Cerebellar nuclear complex (tissue), 1 donor: ENCODE measurements around the gene CDS2.

Experiments used
- DNase-seq, 2 experiments: peaks; one replicate each; lab custom pipeline; 2025; lab: John Stamatoyannopoulos, UW

The CDS2 gene

DNA sequence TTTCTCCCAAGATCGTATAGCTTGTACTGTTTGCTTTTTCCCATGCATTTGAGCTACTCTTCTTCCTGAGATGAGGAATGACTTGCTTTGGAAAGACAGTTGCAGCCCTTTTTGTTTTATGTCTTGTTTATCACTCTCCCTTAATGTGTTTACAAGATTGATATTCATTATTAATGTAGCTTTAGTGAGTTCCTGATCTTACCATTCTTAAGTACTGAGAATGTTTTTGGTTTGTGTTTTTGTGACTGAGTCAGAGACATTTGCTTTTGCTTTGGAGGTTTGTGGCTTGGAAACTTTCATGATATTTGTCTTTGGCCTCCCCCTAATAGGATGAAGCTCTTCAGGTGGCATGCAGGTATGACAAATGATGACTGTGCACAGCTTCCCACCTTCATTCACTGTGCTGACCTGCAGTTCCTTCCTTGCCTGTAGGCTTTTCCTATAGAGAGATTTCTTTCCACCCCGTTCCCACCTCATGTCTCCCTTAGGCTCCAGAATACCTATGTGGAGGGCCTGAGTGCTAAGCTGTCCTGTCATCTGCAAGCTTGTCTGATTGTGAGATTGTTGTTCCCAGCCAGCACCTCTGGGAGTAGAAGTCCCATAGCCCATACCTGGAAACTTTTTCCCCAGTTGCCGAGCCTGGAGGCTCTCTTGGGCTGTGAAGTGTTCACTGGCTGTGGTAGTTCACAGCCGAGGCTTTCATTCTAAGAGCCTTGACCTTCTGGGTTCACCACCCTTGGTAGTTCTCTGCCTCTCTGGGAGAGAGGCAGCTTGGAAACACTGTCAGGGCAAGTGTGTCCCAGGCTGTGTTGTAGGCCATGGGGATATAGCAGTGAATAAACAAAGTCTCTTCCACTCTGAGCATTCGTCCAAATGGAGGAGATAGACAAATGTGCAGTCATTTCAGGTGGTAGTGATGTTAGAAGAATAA lies 27.1 kb downstream of the CDS2 start:
- no peak for DNase-seq

DNA sequence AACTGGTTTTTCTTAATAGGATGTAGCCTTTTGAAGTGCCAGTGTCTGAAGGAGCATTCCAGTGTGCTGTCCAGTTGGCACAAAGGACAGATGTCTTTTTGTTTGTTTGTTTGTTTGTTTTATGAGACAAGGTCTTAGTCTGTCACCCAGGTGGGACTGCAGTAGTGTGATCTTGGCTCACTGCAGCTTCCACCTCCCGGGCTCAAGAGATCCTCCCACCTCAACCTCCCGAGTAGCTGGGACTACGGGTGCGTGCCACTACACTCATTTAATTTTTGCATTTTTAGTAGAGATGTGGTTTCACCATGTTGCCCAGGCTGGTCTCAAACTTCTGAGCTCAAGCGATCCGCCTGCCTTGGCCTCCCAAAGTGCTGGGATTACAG lies 27.7 kb downstream of the CDS2 start:
- DNase-seq, result no peak

DNA sequence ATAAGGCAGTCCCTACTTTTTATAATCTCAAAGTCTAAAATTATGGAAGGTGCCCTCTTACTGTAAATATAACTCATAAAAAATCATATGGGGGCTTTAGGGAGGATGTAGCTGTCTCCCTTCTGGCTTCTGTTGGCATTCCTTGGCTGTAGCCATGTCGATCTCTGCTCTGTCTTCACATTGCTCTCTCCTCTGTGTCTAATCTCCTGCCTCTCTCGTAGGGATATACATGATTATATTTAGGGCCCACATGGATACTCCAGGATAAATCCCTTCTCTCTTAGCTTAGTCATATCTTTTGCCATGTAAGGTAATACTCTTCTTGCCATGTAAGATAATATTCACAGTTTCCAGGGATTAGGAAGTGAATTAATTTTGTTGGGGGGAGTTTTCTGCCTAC lies 28.6 kb downstream of the CDS2 start:
- no peak for DNase-seq

DNA sequence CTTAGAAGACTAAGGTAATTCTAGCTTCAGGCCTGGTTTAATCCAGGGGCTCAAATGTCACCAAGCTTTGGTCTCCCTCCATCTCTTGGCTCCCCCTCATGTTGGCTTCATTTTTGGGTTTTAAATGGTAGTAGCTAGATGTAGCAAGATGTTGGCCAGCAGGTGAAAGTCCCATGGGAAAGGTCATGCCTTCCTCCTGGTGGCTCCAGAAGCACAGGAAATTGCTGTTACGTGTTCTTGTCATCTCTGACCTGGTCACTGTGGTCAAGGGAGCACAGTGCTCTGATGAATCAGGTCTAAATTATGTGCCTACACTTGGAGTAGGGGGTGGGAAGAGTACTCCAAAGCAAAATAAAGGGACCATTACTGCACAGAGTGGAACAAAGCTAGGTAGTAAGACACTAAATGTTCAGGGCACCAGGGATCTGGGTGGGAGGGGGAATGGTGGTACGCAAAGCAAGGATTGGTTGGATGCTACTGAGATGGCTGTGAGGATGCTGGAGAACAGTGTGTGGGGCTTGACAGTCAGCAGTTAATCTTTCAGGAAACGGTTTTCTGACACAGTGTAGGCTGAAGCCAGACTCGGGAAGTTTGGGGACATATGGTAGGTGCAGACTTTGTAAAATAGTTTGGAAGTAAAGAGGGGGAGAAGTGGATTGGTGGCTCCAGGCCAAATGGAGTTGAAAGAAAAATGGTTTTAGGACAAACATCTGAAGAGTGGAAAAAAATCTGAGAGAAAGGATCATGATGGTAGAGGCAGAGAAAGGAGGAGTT lies 30.1 kb downstream of the CDS2 start:
- no peak for DNase-seq

DNA sequence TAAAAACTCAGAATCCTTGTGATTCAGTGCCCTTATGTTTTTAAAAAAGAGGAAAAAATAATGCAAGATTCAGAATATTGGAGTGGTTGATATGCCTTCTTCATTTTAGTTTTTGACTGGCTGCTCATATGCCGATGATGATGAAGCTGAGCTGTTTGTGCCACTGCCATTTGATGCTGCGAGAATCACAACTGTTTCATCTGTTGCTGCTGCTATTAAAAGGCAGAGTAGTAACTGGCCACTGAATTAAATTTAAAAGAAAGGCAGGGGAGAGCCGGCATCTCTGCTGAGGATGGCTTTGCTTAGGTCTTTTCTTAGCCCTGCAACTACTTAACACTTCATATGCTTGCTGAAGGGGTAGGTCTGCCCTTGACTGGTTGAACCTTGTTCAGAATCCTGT lies 33.1 kb downstream of the CDS2 start:
- no peak for DNase-seq

DNA sequence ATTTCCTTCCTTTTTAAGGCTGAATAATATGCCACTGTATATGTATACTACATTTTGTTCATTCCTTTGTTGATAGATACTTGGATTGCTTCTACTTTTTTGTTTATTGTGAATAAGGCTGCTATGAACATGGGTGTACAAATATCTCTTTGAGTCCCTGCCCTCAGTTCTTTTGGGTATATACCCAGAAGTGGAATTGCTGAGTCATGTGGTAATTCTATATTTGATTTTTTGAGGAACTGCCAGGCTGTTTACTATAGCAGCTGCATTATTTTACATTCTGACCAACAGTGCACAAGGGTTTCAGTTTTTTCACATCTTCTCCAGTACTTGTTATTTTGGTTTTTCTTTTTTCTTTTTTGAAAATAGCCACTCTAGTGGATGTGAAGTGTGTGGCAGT lies 34.1 kb downstream of the CDS2 start:
- DNase-seq, result no peak

DNA sequence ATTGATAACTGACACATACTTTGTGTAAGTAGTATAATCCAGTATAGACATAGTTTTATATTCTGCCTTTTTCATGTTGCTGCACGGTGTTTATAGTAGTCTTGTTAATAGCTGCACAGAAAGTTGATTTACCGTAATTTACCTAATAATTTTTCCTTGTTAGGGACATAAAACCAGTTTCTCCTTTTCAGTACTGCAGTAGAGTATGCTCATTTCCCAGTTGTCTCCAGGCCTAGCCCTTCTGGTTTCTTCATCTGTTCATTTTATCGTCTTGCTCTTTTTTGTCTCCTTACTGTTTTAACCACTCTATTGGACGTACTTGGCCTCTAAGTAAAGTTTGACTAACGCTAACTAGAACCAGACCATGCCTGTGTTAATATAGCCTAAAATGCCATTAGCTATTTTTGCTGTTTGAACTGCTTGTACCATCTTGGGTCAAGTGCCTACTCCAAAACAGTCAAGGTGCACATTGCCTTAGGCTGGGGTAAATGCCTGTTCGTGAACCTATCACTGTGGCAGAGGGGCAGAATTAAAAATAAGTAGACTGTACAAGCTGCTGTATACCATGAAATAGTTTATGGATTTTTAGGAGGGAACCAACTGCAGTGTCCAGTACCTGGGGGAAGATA lies 34.8 kb downstream of the CDS2 start:
- no peak for DNase-seq

DNA sequence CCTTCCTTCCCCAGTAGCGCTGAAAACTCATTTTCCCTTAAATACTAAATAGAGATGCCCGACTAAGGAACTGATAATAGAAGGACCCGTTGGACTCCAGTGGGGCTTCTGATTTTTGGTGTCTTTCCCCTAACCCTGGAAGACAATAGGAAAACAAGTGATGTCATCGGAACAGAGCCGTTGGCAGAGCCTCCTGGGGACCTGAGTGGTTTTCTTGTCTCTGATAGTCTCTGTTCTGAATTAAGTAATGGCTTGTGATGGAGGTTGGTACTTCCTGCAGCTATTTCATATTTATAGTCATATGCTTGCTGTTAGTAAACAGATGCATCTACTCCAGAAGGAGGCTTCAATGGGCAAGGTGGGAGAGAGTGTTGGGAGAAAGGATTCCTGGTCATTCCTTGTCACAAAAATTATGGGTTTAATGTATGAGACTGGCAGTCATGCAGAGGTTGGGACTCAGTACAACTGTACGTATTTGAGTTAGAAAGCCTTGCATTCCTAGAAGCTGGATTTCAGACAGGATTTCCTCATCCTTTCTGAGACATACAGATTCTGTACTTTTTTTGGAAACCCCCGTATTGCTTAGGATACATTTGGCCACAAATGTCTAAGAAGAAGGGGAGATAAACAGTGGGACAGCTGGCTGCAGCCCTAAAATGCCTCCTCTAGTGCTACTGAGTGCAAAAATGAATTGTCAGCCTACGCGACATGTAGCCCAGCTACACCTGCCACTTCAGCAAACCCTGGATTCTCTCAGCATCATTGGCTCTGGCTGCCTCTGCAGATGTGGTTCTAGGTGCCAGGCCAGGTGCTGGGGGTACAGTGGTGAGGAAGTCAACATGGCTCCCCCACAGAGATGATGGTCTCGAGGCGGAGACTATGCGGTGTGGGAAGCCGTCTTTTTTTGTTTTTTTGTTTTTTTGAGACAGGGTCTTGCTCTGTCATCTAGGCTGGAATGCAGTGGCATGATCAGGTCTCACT lies 38.1 kb downstream of the CDS2 start:
- peak in 1 of 2 experiments; percentile 23 for DNase-seq

DNA sequence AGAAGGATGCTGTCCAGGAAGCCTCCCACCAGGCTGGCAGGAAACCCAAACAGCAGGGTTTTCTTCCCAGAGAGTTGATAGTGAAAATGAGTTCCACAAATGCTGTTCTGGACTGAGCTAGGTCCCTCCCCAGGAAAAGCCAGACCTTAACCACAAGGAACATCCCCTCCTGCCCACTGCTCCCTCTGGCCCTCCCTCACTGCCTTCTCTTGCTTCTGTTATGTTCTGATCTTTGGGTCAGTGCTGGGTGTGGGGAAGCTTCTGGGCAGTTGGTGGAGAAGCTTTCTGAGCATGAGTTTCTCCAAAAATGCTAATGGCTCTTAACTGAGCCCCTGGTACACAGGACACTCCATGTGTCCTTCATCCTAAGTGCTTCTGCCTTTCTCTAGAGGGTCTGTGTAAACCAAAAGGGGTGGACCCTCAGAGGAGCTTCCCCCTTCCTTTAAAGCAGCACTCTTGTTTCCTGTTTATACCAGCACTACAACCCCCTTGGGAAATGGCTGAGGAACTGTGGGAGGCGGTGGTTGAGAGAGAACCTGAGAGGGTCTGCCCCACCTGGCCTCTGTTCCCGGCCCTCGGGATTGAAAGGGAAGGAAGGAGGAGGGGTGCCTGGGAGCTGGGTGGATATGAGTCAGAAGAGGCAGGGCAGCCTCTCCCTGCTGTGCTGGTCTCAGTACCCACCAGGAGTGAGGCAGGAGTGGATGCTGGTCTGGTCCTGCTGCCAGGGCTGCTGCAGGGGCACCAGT lies 42.0 kb downstream of the CDS2 start:
- no peak for DNase-seq

DNA sequence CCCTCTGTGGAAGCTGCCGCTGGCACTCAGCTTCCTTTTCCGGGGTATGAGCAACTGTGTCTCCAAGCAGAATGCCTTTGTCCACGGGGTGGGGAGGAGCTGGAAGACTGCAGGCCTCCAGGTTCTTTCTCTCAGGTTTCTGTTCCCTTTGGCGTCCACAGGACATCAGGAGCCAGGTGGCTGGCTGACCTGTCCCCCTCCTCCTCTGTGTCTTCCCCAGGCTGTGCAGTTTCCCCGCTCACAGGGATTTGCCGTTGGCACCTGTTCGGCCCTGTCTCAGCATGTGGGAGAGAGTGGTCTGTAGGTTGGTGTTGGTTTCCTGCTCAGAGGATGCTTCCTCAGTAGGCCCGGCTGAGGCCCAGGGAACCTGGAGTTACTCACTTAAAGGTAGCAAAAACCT lies 43.5 kb downstream of the CDS2 start:
- DNase-seq, result peak in 1 of 2 experiments; percentile 6

DNA sequence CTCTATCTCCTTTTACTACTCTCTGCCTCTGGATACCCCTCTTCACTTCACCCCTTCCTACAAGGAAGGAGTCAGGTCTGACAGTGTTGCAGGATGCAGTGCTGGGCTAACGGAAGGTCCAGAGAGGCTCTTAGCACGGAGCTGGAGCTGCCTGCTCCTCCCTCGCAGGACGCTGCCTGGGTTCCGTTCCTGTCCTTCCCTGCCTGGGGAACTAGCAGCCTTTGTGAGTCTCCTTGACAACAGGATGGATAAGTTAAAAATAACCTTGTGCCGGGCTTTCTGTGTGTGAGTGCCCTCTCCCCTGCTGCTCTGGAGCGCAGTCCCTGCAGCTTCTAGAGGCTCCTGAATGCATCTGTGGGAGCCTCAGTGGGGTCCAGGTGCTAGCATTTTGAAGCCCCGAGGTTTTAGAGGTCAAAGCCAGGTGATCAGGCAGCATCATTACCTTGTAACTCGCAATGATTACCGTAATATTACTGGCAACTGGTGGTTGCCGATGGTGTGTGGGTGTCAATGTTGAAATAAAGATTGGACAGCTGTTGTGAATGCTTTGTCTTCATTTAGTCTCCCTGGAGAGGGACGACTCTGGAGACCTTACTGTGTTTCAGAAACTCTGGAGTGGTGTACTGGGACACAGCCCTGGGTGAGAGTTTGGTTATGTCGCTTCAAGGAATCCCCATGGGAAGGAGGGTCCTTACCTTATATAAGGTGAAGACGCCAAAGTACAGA lies 44.4 kb downstream of the CDS2 start:
- peak in 1 of 2 experiments; percentile 40 for DNase-seq

DNA sequence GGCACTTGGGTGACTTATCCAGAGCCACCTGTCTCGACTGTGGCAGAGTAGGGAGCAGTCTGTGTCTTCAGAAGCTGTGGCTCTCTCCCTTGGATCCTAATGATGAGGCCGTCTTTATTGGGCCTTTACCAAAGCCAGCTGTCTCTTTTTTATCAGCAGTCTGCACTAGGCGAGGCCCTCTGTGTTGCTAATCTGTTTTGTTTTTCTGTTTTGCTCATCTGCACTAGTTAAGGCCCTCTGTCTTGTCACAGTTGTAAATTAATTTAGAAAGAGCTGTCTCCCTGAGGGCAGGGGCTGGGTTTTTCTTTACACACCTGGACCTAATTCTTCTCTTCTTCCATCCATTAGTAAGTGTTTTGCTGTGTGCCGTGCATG lies 45.0 kb downstream of the CDS2 start:
- no peak for DNase-seq

DNA sequence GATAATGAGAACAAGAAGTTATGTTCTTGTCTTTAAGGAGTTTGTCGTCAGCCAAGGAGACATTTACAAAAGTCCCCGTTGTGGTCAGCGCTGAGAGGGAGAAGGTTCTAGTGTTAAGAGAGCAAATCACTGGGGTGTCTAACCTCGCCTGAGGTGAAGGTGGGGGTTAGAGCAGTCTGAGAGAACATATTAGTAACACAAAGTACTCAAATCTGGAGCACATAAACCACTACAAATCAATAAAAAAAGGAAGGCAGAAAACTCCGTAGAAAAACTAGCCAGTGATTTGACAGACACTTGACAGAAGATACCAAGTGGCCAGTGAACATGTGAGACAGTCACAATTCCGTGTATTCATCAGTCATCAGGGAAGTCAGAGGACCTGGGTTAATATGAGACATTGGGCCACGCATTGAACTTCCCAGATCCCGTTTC lies 45.4 kb downstream of the CDS2 start:
- no peak for DNase-seq

DNA sequence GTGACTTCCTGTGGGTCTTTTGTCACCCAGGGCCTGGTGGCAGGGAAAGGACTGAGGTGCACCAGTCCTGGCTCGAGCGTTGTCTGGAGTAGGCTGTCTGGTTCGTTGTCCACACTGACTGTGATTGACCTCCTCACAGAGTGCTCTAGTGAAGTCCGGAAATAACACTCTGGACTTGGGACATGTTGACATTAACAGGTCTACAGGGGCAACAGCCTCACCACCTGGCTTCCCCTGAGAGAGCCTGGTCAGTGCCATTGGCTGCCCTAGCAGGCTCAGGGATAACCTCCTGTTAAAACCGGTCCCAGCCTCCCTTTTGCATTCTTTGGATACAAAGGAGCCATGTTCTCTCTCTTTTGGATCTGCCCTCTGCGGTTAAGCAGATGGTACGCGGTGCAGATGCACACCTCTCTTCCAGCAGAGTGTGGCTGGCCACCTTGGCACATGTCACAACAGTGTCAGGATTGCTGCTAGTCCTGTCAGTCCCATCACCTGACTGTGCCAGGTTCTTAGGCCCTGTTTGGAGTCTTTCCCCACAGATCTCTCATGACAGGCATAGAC lies 46.2 kb downstream of the CDS2 start:
- DNase-seq, result no peak

DNA sequence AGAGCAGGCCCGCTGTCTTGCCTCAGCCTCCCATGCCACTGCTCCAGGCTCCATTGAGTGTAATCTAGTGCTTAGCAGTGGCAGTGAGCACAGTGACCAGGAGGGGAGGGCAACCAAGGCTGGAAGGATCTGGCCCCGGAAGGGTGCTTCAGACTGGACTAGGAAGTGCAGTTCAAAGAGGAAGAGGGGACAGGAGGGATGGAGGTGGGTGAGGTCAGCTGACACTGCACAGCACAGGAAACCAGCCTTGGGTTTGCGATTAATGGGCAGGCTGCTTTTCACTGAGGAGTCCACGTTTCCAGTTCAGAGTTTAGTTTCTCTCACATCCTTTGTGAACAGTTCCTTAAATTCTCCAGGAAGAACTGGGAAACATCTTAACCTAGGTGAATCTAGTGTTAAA lies 46.9 kb downstream of the CDS2 start:
- DNase-seq, result no peak

DNA sequence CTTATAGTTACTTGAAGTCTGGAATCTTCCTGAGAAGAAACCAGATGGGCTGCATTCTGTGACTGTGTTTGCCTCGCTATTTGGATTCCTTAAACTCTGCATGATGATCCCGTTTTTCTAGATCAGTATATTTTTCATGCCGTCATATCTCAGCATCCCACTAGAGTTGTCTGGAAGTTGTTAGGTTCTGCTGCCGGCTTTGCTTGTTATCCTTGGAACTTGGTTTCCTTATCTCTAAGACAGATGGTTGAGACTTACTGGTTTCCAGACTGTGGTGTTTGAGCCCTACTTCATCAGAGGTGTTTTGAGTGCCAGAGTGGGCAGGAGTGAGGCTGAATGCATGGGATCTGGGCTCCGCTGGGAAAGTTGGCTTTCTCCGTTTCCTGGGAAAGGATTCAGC lies 50.3 kb downstream of the CDS2 start:
- no peak for DNase-seq

DNA sequence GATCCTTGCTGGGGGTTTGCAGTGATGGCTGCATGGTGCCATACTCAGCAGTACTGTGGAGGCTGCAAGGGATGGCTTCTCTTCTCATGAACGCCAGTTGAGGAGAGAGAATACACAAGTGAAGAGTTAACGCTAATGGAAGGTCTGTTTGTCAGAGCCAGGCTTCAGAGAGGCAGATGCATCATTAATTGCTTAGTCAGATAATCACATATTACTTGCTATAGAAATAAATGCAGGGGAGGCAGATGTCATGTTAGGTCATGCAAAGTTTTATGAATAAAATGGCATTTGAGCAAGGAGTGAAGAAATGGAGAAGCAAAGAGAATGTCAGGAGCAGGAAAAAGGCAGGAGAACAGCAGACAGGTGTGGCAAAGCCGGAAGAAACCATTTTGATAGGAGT lies 51.2 kb downstream of the CDS2 start:
- DNase-seq, result no peak

DNA sequence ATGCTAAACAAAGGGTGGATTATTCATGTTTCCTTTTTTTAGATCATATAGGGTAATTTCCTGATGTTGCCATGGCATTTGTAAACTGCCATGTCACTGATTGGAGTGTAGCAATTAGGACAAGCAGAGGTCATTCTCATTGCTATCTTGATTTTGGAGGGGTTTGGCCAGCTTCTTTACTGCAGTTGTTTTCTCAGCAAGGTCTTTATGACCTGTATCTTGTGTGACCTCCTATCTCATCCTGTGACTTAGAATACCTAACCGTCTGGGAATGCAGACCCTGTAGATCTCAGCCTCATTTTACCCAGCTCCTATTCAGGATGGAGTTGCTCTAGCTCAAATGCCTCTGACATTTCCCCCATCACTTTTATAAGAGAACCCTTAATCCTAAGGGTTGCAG lies 53.6 kb downstream of the CDS2 start:
- no peak for DNase-seq

DNA sequence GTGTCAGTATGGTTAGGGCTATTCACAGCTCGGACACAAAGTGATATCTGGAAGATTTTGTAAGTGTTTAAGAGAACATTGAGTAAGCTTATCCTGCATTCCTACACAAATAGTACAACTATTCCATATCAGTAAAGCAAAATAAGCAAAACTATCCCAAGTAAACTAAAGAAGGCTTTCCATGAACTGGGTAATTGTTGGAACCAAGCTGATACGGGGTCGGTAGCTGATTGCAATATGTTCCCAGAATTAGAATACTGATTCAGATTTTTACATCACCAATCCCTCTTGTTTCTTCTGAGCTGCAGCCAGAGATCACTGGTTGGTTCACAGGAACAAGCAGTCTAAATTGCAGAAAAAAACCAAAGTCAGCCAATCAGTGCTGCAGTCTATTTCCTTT lies 54.1 kb downstream of the CDS2 start:
- DNase-seq, result no peak

DNA sequence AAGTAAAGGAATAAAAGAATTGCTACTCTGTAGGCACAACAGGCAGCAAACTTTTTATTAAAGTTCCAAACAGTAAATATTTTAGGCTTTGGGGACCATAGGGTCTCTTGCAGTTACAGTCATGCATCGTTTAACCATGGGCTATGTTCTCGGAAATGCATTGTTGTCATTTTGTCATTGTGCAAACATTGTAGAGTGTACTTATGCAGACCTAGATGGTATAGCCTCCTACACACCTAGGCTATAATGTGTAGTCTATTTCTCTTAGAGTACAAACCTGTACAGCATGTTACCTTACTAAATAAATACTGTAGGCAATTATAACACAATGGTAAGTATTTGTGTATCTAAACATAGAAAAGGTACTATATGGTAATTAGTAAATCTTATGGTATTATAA lies 54.7 kb downstream of the CDS2 start:
- no peak for DNase-seq
